ENCODE measurements around the gene ZNF277. TPM values are rescaled to one million over a fixed set of nuclear protein-coding genes. Genes with fewer than 3 reads are reported as not detected.

ZNF277 gene
- total RNA-seq, 1 experiment from 2014 or later = 13.1 TPM

GRCh38 chr7:112167147-112167546 is 39.3 kb upstream of the ZNF277 start:
- Histone ChIP-seq H3K9me3 (ENCODE audit: control insufficient read depth, low read depth, low read length) (no peaks in the 10 kb centered on the region), H2BK20ac (ENCODE audit: low read depth, low read length, poor library complexity, severe bottlenecking) (no peak overlapping the region), H3K14ac (ENCODE audit: insufficient read depth, low read length) (no peak overlapping the region), H3K56ac (ENCODE audit: insufficient read length, low read depth, low read length) (no peak overlapping the region), H3K23ac (ENCODE audit: insufficient read length, low read depth, low read length) (no peak overlapping the region), H3K4me1 (ENCODE audit: insufficient read depth, low read length) (peaks cover 7% of the 10 kb centered on the region; the same call in 1 of the 2 replicates), H3K27ac (ENCODE audit: insufficient read length, low read depth, low read length) (no peak overlapping the region), H2AK5ac (ENCODE audit: insufficient read length, low read length) (no peak overlapping the region), H4K20me1 (ENCODE audit: control insufficient read depth, insufficient read depth, insufficient read length) (no peaks in the 10 kb centered on the region), H4K5ac (ENCODE audit: insufficient read length, low read depth, low read length) (no peak overlapping the region), H4K91ac (ENCODE audit: insufficient read length, low read depth, low read length) (no peak overlapping the region), H3K23me2 (ENCODE audit: insufficient read length, low read depth, low read length, poor library complexity, severe bottlenecking) (no peaks in the 10 kb centered on the region), H3K79me2 (ENCODE audit: insufficient read depth, low read length) (0 out of 2 replicates have a peak, but pooled peaks cover 1% of the 10 kb centered on the region), H2BK12ac (ENCODE audit: insufficient read length, low read depth, low read length) (no peak overlapping the region), H2AFZ (ENCODE audit: low read length) (no peak overlapping the region), H3K79me1 (ENCODE audit: insufficient read depth, low read depth, low read length, poor library complexity, severe bottlenecking) (no peaks in the 10 kb centered on the region), H3K9ac (ENCODE audit: extremely low read depth, insufficient read length, low read length) (no peak overlapping the region), H2BK5ac (ENCODE audit: insufficient read length, low read length) (no peak overlapping the region), H2BK120ac (ENCODE audit: low read depth, low read length, poor library complexity, severe bottlenecking) (no peak overlapping the region), H3K4ac (ENCODE audit: low read depth, low read length) (no peak overlapping the region), H2BK15ac (ENCODE audit: low read depth, low read length) (no peak overlapping the region), H4K8ac (replicated peaks; ENCODE audit: insufficient read length, low read depth, low read length) (no peak overlapping the region), H3K18ac (ENCODE audit: insufficient read length, low read depth, low read length) (no peak overlapping the region), H3K27me3 (ENCODE audit: insufficient read depth, low read length) (no peaks in the 10 kb centered on the region), H3K4me2 (ENCODE audit: insufficient read depth, insufficient read length, low read length) (no peak overlapping the region), H3T11ph (ENCODE audit: low read length) (no peak overlapping the region)
- no peaks in the 10 kb centered on the region for H3K27me3 Mint-ChIP-seq (ENCODE audit: low read depth)
- no peak overlapping the region for H3K4me3 Mint-ChIP-seq
- no CpG with 5 or more reads among the region's 3 CpGs for WGBS (ENCODE audit: extremely low coverage, insufficient read length, low lambda C conversion rate)
- peaks cover 0 to 3% (median 0%) of the 10 kb centered on the region in 3 experiments; a peak in 1 of 7 replicates for H3K36me3 Mint-ChIP-seq (ENCODE audit: insufficient read depth in 1 of 3, low read depth in 3 of 3)
- H3K9me3 Mint-ChIP-seq = no peaks in the 10 kb centered on the region
- H3K4me1 Mint-ChIP-seq = peaks cover 15 to 23% of the 10 kb centered on the region in 2 experiments
- no peak for DNase-seq
- no peak overlapping the region; a peak in 1 of 7 replicates for H3K27ac Mint-ChIP-seq
- no peak for TF ChIP-seq CTCF (conservative IDR thresholded peaks at IDR 0.05)

Data from H9 (cell line).